OCI-LY3 (cell line): ENCODE data around the gene ABCB8.

Experiments
- H2AFZ ChIP-seq: fragments of 200-600, 300-600 bp; shearing (Covaris generic); 2 replicates; pipeline ENCODE4 v1.6.0; 2014; ENCODE audit warnings: antibody characterized with exemption, low read depth, low read length
- H3K27ac ChIP-seq: fragments of 200-600, 300-600 bp; sonication (generic); 2 replicates; pipeline ENCODE4 v1.5.1; 2014; ENCODE audit warnings: mild to moderate bottlenecking, low read length, moderate library complexity, mixed read lengths
- H3K27me3 ChIP-seq: fragments of 200-600, 300-600 bp; sonication (generic); 2 replicates; pipeline ENCODE4 v1.6.1; 2014; ENCODE audit warnings: low read depth, low read length, mixed read lengths
- H3K36me3 ChIP-seq: fragments of 200-600, 300-600 bp; sonication (generic); replicated peaks from 2 replicates; pipeline ENCODE3; 2014; ENCODE audit warnings: low read depth, low read length, mixed read lengths
- H3K4me1 ChIP-seq: fragments of 300-600, 200-600 bp; sonication (generic); 2 replicates; pipeline ENCODE4 v1.6.1; 2014; ENCODE audit warnings: low read length, mixed read lengths
- H3K4me2 ChIP-seq: fragments of 200-600, 300-600 bp; sonication (generic); 2 replicates; pipeline ENCODE4 v1.6.1; 2014; ENCODE audit warnings: low read length, mixed read lengths
- H3K4me3 ChIP-seq: fragments of 300-600, 200-600 bp; sonication (generic); 2 replicates; pipeline ENCODE4 v1.5.1; 2014; ENCODE audit warnings: antibody characterized with exemption, mild to moderate bottlenecking, low read length, moderate library complexity
- H3K79me2 ChIP-seq: fragments of 300-600, 200-600 bp; shearing (Covaris generic); 2 replicates; pipeline ENCODE4 v1.6.1; 2014; ENCODE audit warnings: mild to moderate bottlenecking, low read length, mixed read lengths
- H3K9ac ChIP-seq: fragments of 300-600, 200-600 bp; shearing (Covaris generic); 2 replicates; pipeline ENCODE4 v1.6.0; 2014; ENCODE audit warnings: mild to moderate bottlenecking, low read length, moderate library complexity
- H3K9me3 ChIP-seq: fragments of 200-600, 300-600 bp; shearing (Covaris generic); 2 replicates; pipeline ENCODE4 v1.6.1; 2014; ENCODE audit warnings: low read length, mixed read lengths; ENCODE audit not compliant: insufficient read depth
- H4K20me1 ChIP-seq: fragments of 200-600, 300-600 bp; sonication (generic); 2 replicates; pipeline ENCODE4 v1.6.1; 2016; ENCODE audit warnings: low read length, mixed read lengths; ENCODE audit not compliant: insufficient read depth
- CTCF ChIP-seq: fragments of 200-600, 300-600 bp; sonication (generic); IDR thresholded peaks from 2 replicates; pipeline ENCODE4 v1.5.1; 2014; ENCODE audit warnings: antibody characterized with exemption, low read length, low read depth
- EZH2phosphoT487 ChIP-seq: fragments of 200-600 bp; shearing (Covaris generic); IDR thresholded peaks from 2 replicates; pipeline ENCODE4 v1.6.1; 2018; ENCODE audit warnings: antibody characterized with exemption, mixed run types, low read depth

Gene ABCB8

GRCh38 chr7:151091988-151092387 lies 63.7 kb downstream of the ABCB8 start:
- no peak overlapping the region for H2AFZ ChIP-seq
- TF ChIP-seq CTCF (no peak), EZH2phosphoT487 (no peak)
- H3K4me2 ChIP-seq = no peak overlapping the region
- no peaks in the 10 kb centered on the region for H3K9me3 ChIP-seq
- peaks cover 57% of the 10 kb centered on the region for H4K20me1 ChIP-seq
- peaks cover 96% of the 10 kb centered on the region for H3K79me2 ChIP-seq
- H3K27me3 ChIP-seq = no peaks in the 10 kb centered on the region
- H3K36me3 ChIP-seq = peaks cover 11% of the 10 kb centered on the region
- no peak overlapping the region for H3K4me3 ChIP-seq
- H3K4me1 ChIP-seq = peaks cover 8% of the 10 kb centered on the region
- H3K9ac ChIP-seq = no peak overlapping the region
- no peak overlapping the region for H3K27ac ChIP-seq

GRCh38 chr7:151093748-151094147 lies 65.5 kb downstream of the ABCB8 start:
- Histone ChIP-seq H3K4me2 (no peak overlapping the region), H3K4me1 (no peaks in the 10 kb centered on the region), H3K27me3 (no peaks in the 10 kb centered on the region), H2AFZ (no peak overlapping the region), H3K79me2 (peaks cover 89% of the 10 kb centered on the region), H3K9me3 (no peaks in the 10 kb centered on the region), H3K36me3 (peaks cover 11% of the 10 kb centered on the region), H4K20me1 (peaks cover 55% of the 10 kb centered on the region), H3K9ac (no peak overlapping the region), H3K4me3 (no peak overlapping the region), H3K27ac (no peak overlapping the region)
- TF ChIP-seq CTCF (no peak), EZH2phosphoT487 (no peak)

GRCh38 chr7:151094675-151095074 lies 66.4 kb downstream of the ABCB8 start:
- H3K36me3 ChIP-seq = peaks cover 5% of the 10 kb centered on the region
- no peak overlapping the region for H3K4me3 ChIP-seq
- no peak overlapping the region for H3K9ac ChIP-seq
- no peaks in the 10 kb centered on the region for H3K4me1 ChIP-seq
- TF ChIP-seq EZH2phosphoT487 (no peak), CTCF (no peak)
- no peak overlapping the region for H3K4me2 ChIP-seq
- H3K79me2 ChIP-seq = peaks cover 85% of the 10 kb centered on the region
- no peak overlapping the region for H3K27ac ChIP-seq
- H3K9me3 ChIP-seq = no peaks in the 10 kb centered on the region
- H3K27me3 ChIP-seq = no peaks in the 10 kb centered on the region
- no peak overlapping the region for H2AFZ ChIP-seq
- H4K20me1 ChIP-seq = peaks cover 51% of the 10 kb centered on the region

- Histone ChIP-seq H3K4me1 (no peaks in the 10 kb centered on the region), H4K20me1 (peaks cover 56% of the 10 kb centered on the region), H3K27me3 (no peaks in the 10 kb centered on the region), H3K79me2 (peaks cover 85% of the 10 kb centered on the region), H2AFZ (no peak overlapping the region), H3K4me2 (no peak overlapping the region), H3K36me3 (peaks cover 5% of the 10 kb centered on the region), H3K9me3 (no peaks in the 10 kb centered on the region), H3K27ac (no peak overlapping the region), H3K4me3 (no peak overlapping the region), H3K9ac (no peak overlapping the region)
- TF ChIP-seq EZH2phosphoT487 (no peak), CTCF (no peak)
These were observed 67.0 kb downstream of the ABCB8 start for GRCh38 chr7:151095123-151095797.
